AG04450 (cell line): ENCODE results near the gene CEBPG. TPM values are rescaled to one million over a fixed set of nuclear protein-coding genes. Genes with fewer than 3 reads are reported as not detected.

ENCODE experiments used
- CTCF ChIA-PET: fragments of 300-600, 350-600 bp; formaldehyde crosslinking; extraction: SDS; loops from one replicate; lab custom pipeline; 2022; ENCODE audit warnings: antibody characterized with exemption, inconsistent platforms; lab: Charles Lee
- POLR2A ChIA-PET: fragments of 350-600 bp; formaldehyde crosslinking; extraction: SDS; loops from one replicate; lab custom pipeline; 2021; ENCODE audit warnings: antibody characterized with exemption, inconsistent platforms; lab: Yijun Ruan, JAX
- DNase-seq: peaks from one replicate; pipeline ENCODE4 v3.0.0-alpha.2; 2011; ENCODE audit warnings: low read depth, low spot score
- H3K27ac ChIP-seq: one replicate; pipeline ENCODE4 v1.5.1; 2012; ENCODE audit warnings: low read depth, low read length, control low read depth
- H3K27me3 ChIP-seq: one replicate; pipeline ENCODE4 v1.6.0; 2012; ENCODE audit warnings: low read length; ENCODE audit not compliant: control insufficient read depth, insufficient read depth
- H3K4me3 ChIP-seq: 2 replicates; pipeline ENCODE4 v1.5.1; 2011; ENCODE audit warnings: mild to moderate bottlenecking, low read depth, low read length, control low read depth
- H3K9me3 ChIP-seq: 2 replicates; pipeline ENCODE4 v1.5.1; 2012; ENCODE audit warnings: low read length; ENCODE audit not compliant: control insufficient read depth, insufficient read depth
- CTCF ChIP-seq: IDR thresholded peaks from 2 replicates; pipeline ENCODE4 v1.5.1; 2011; ENCODE audit warnings: low read depth, low read length, control low read depth, inconsistent platforms
- polyA minus RNA-seq: library from RNA; depleted of rRNA, polyadenylated mRNA; stranded (reverse); fragments of >200 nt; gene quantifications from 2 replicates; pipeline ENCODE4 v1.2.3, GENCODE V29; 2011; rRNA and poly(A)+ RNA removed
- polyA plus RNA-seq: library from polyadenylated mRNA; depleted of rRNA; stranded (reverse); fragments of >200 nt; gene quantifications from 2 replicates; pipeline ENCODE4 v1.2.3, GENCODE V29; 2011; rRNA removed

The CEBPG gene
- polyA plus RNA-seq (24.5 and 31.6 TPM in 2 replicates), polyA minus RNA-seq (22.5 and 25.8 TPM in 2 replicates)

- ChIA-PET POLR2A (interaction anchor here (0.6 to 1.8 kb wide), 6 partner anchors 21 to 853 kb away, joined by 3 to 9 read pairs (median 5); no protein-coding TSS in a partner anchor), CTCF (interaction anchor here (1.2 kb wide), 1 partner anchor 57 kb away, joined by 5 read pairs; no protein-coding TSS in a partner anchor)
- peak within 1 kb of the TSS; percentile 94 for H3K4me3 ChIP-seq
- no peaks in the 10 kb centered on the region; the same call in 1 of the 2 replicates for H3K9me3 ChIP-seq
- H3K27me3 ChIP-seq = no peaks in the 10 kb centered on the region
- TF ChIP-seq CTCF = no peak
- peak; percentile 71 for DNase-seq
- H3K27ac ChIP-seq = peak within 1 kb of the TSS; percentile 93
Observed at GRCh38 chr19:33373453-33374235, at the start of gene CEBPG. CEBPG (plus strand) TSS chr19:33373709; CDS start chr19:33379240, 5,531 bp downstream.

GRCh38 chr19:33324628-33325027 is 48.9 kb upstream of the CEBPG start:
- ChIA-PET POLR2A (no interaction called here), CTCF (interaction anchor here (0.7 kb wide), 1 partner anchor 165 kb away, joined by 3 read pairs; no protein-coding TSS in a partner anchor)

GRCh38 chr19:33325920-33326319 is 47.6 kb upstream of the CEBPG start:
- DNase-seq = no peak
- H3K27ac ChIP-seq = no peak overlapping the region
- POLR2A ChIA-PET = no interaction called here
- H3K4me3 ChIP-seq = no peak overlapping the region
- H3K27me3 ChIP-seq = no peaks in the 10 kb centered on the region
- CTCF ChIA-PET = no interaction called here
- no peaks in the 10 kb centered on the region for H3K9me3 ChIP-seq
- no peak for TF ChIP-seq CTCF

More at GRCh38 chr19:33324628-33325027, 48.9 kb upstream of the CEBPG start:
- Histone ChIP-seq H3K4me3 (no peak overlapping the region), H3K9me3 (no peaks in the 10 kb centered on the region), H3K27ac (no peak overlapping the region), H3K27me3 (peaks cover 3% of the 10 kb centered on the region)
- TF ChIP-seq CTCF = no peak
- DNase-seq = no peak

- H3K27ac ChIP-seq = no peak overlapping the region
- CTCF ChIA-PET = no interaction called here
- POLR2A ChIA-PET = no interaction called here
- H3K27me3 ChIP-seq = no peaks in the 10 kb centered on the region
- no peak for DNase-seq
- TF ChIP-seq CTCF = no peak
- no peaks in the 10 kb centered on the region for H3K9me3 ChIP-seq
- H3K4me3 ChIP-seq = no peak overlapping the region
Observed at GRCh38 chr19:33329060-33329459, 44.4 kb upstream of the CEBPG start.

- POLR2A ChIA-PET = no interaction called here
- H3K27me3 ChIP-seq = no peaks in the 10 kb centered on the region
- no peak overlapping the region for H3K4me3 ChIP-seq
- no peak overlapping the region for H3K27ac ChIP-seq
- CTCF ChIA-PET = no interaction called here
- H3K9me3 ChIP-seq = no peaks in the 10 kb centered on the region
- TF ChIP-seq CTCF = no peak
- DNase-seq = no peak
Observed at GRCh38 chr19:33329736-33330135, 43.8 kb upstream of the CEBPG start.
